HL-60 (cell line): ENCODE measurements around the gene MALRD1.

ENCODE experiments used
- CTCF ChIP-seq: IDR thresholded peaks from one replicate; pipeline ENCODE4 v1.5.1; 2011; ENCODE audit warnings: low read length, control low read depth, inconsistent platforms; ENCODE audit not compliant: insufficient read depth
- GABPA ChIP-seq: IDR thresholded peaks from 2 replicates; pipeline ENCODE4 v1.6.1; 2012; ENCODE audit warnings: low read depth
- POLR2AphosphoS5 ChIP-seq: IDR thresholded peaks from 2 replicates; pipeline ENCODE4 v1.6.1; 2012; ENCODE audit warnings: low read depth

GRCh38 chr10:19756919-19757318 is 708.3 kb downstream of the MALRD1 start:
- TF ChIP-seq CTCF (no peak), POLR2AphosphoS5 (no peak), GABPA (no peak)
